OCI-LY3 (cell line): ENCODE results near the gene CIDEB.

Experiments used
- H2AFZ ChIP-seq: fragments of 200-600, 300-600 bp; shearing (Covaris generic); 2 replicates; pipeline ENCODE4 v1.6.0; 2014; ENCODE audit warnings: antibody characterized with exemption, low read depth, low read length
- H3K27ac ChIP-seq: fragments of 200-600, 300-600 bp; sonication (generic); 2 replicates; pipeline ENCODE4 v1.5.1; 2014; ENCODE audit warnings: mild to moderate bottlenecking, low read length, moderate library complexity, mixed read lengths
- H3K27me3 ChIP-seq: fragments of 200-600, 300-600 bp; sonication (generic); 2 replicates; pipeline ENCODE4 v1.6.1; 2014; ENCODE audit warnings: low read depth, low read length, mixed read lengths
- H3K36me3 ChIP-seq: fragments of 200-600, 300-600 bp; sonication (generic); replicated peaks from 2 replicates; pipeline ENCODE3; 2014; ENCODE audit warnings: low read depth, low read length, mixed read lengths
- H3K4me1 ChIP-seq: fragments of 300-600, 200-600 bp; sonication (generic); 2 replicates; pipeline ENCODE4 v1.6.1; 2014; ENCODE audit warnings: low read length, mixed read lengths
- H3K4me2 ChIP-seq: fragments of 200-600, 300-600 bp; sonication (generic); 2 replicates; pipeline ENCODE4 v1.6.1; 2014; ENCODE audit warnings: low read length, mixed read lengths
- H3K4me3 ChIP-seq: fragments of 300-600, 200-600 bp; sonication (generic); 2 replicates; pipeline ENCODE4 v1.5.1; 2014; ENCODE audit warnings: antibody characterized with exemption, mild to moderate bottlenecking, low read length, moderate library complexity
- H3K79me2 ChIP-seq: fragments of 300-600, 200-600 bp; shearing (Covaris generic); 2 replicates; pipeline ENCODE4 v1.6.1; 2014; ENCODE audit warnings: mild to moderate bottlenecking, low read length, mixed read lengths
- H3K9ac ChIP-seq: fragments of 300-600, 200-600 bp; shearing (Covaris generic); 2 replicates; pipeline ENCODE4 v1.6.0; 2014; ENCODE audit warnings: mild to moderate bottlenecking, low read length, moderate library complexity
- H3K9me3 ChIP-seq: fragments of 200-600, 300-600 bp; shearing (Covaris generic); 2 replicates; pipeline ENCODE4 v1.6.1; 2014; ENCODE audit warnings: low read length, mixed read lengths; ENCODE audit not compliant: insufficient read depth
- H4K20me1 ChIP-seq: fragments of 200-600, 300-600 bp; sonication (generic); 2 replicates; pipeline ENCODE4 v1.6.1; 2016; ENCODE audit warnings: low read length, mixed read lengths; ENCODE audit not compliant: insufficient read depth
- CTCF ChIP-seq: fragments of 200-600, 300-600 bp; sonication (generic); IDR thresholded peaks from 2 replicates; pipeline ENCODE4 v1.5.1; 2014; ENCODE audit warnings: antibody characterized with exemption, low read length, low read depth
- EZH2phosphoT487 ChIP-seq: fragments of 200-600 bp; shearing (Covaris generic); IDR thresholded peaks from 2 replicates; pipeline ENCODE4 v1.6.1; 2018; ENCODE audit warnings: antibody characterized with exemption, mixed run types, low read depth

The CIDEB gene

GRCh38 chr14:24324024-24324423, 16.2 kb upstream of the CIDEB start:
- no peak for TF ChIP-seq EZH2phosphoT487
- no peak for TF ChIP-seq CTCF
- H2AFZ ChIP-seq = no peak overlapping the region
- H3K9me3 ChIP-seq = no peaks in the 10 kb centered on the region
- H3K9ac ChIP-seq = no peak overlapping the region
- H3K27me3 ChIP-seq = peaks cover 11% of the 10 kb centered on the region
- no peaks in the 10 kb centered on the region for H4K20me1 ChIP-seq
- H3K4me2 ChIP-seq = no peak overlapping the region
- H3K4me3 ChIP-seq = no peak overlapping the region
- H3K36me3 ChIP-seq = no peaks in the 10 kb centered on the region
- no peaks in the 10 kb centered on the region for H3K4me1 ChIP-seq
- H3K27ac ChIP-seq = no peak overlapping the region
- no peaks in the 10 kb centered on the region for H3K79me2 ChIP-seq

- no peaks in the 10 kb centered on the region for H4K20me1 ChIP-seq
- H3K4me3 ChIP-seq = no peak overlapping the region
- H3K9me3 ChIP-seq = no peaks in the 10 kb centered on the region
- no peaks in the 10 kb centered on the region for H3K36me3 ChIP-seq
- no peak overlapping the region for H3K27ac ChIP-seq
- H3K27me3 ChIP-seq = peaks cover 11% of the 10 kb centered on the region
- no peaks in the 10 kb centered on the region for H3K79me2 ChIP-seq
- no peak overlapping the region for H3K4me2 ChIP-seq
- no peak overlapping the region for H3K9ac ChIP-seq
- H3K4me1 ChIP-seq = no peaks in the 10 kb centered on the region
- no peak for TF ChIP-seq CTCF
- TF ChIP-seq EZH2phosphoT487 = no peak
- H2AFZ ChIP-seq = no peak overlapping the region
Observed at GRCh38 chr14:24323341-24323740, 15.6 kb upstream of the CIDEB start.

- peaks cover 11% of the 10 kb centered on the region for H3K27me3 ChIP-seq
- no peaks in the 10 kb centered on the region for H3K79me2 ChIP-seq
- no peak for TF ChIP-seq EZH2phosphoT487
- TF ChIP-seq CTCF = no peak
- no peak overlapping the region for H2AFZ ChIP-seq
- no peak overlapping the region for H3K4me2 ChIP-seq
- H3K9ac ChIP-seq = no peak overlapping the region
- no peak overlapping the region for H3K4me3 ChIP-seq
- no peaks in the 10 kb centered on the region for H3K9me3 ChIP-seq
- H4K20me1 ChIP-seq = no peaks in the 10 kb centered on the region
- H3K36me3 ChIP-seq = no peaks in the 10 kb centered on the region
- H3K27ac ChIP-seq = no peak overlapping the region
- no peaks in the 10 kb centered on the region for H3K4me1 ChIP-seq
Observed at GRCh38 chr14:24322672-24323071, 14.9 kb upstream of the CIDEB start.

- TF ChIP-seq EZH2phosphoT487 = no peak
- TF ChIP-seq CTCF = no peak
- no peak overlapping the region for H3K4me2 ChIP-seq
- no peaks in the 10 kb centered on the region for H3K9me3 ChIP-seq
- H3K4me1 ChIP-seq = no peaks in the 10 kb centered on the region
- H2AFZ ChIP-seq = no peak overlapping the region
- H3K36me3 ChIP-seq = no peaks in the 10 kb centered on the region
- H3K79me2 ChIP-seq = no peaks in the 10 kb centered on the region
- no peaks in the 10 kb centered on the region for H4K20me1 ChIP-seq
- peaks cover 11% of the 10 kb centered on the region for H3K27me3 ChIP-seq
- no peak overlapping the region for H3K4me3 ChIP-seq
- no peak overlapping the region for H3K9ac ChIP-seq
- H3K27ac ChIP-seq = no peak overlapping the region
Observed at GRCh38 chr14:24321212-24321975, 13.6 kb upstream of the CIDEB start.
